Chondrocyte (in vitro differentiated cells): Measurements from ENCODE around the gene MCC. TPM values are rescaled to one million over a fixed set of nuclear protein-coding genes. Genes with fewer than 3 reads are reported as not detected.

Experiments
- DNase-seq: peaks from one replicate; pipeline ENCODE4 v3.0.0; 2021; ENCODE audit warnings: mixed read lengths, low spot score
- H3K27ac Mint-ChIP-seq: one replicate; pipeline ENCODE4 v1.8.0; 2021; ENCODE audit warnings: mild to moderate bottlenecking, moderate library complexity, mixed read lengths; ENCODE audit not compliant: unreplicated experiment
- H3K27me3 Mint-ChIP-seq: 2 replicates; pipeline ENCODE4 v1.8.0; 2021; ENCODE audit warnings: low read depth, mixed read lengths
- H3K36me3 Mint-ChIP-seq: 2 replicates; pipeline ENCODE4 v1.8.0; 2021; ENCODE audit warnings: low read depth, mixed read lengths
- H3K4me1 Mint-ChIP-seq: 2 replicates; pipeline ENCODE4 v1.8.0; 2021; ENCODE audit warnings: low read depth, mild to moderate bottlenecking, mixed read lengths
- H3K4me3 Mint-ChIP-seq: one replicate; pipeline ENCODE4 v1.8.0; 2021; ENCODE audit warnings: mild to moderate bottlenecking, moderate library complexity, mixed read lengths; ENCODE audit not compliant: unreplicated experiment
- H3K9me3 Mint-ChIP-seq: 2 replicates; pipeline ENCODE4 v1.8.0; 2021; ENCODE audit warnings: low read depth, mixed read lengths
- CTCF ChIP-seq: fragments of 200-600 bp; sonication (generic); IDR thresholded peaks from 2 replicates; pipeline ENCODE4 v1.5.0; 2021; ENCODE audit warnings: antibody characterized with exemption, mild to moderate bottlenecking, moderate library complexity
- total RNA-seq: library from RNA; stranded (reverse); gene quantifications from 3 replicates; pipeline ENCODE4 v1.2.1, GENCODE V29; 2021

MCC gene
- total RNA-seq, 1 donor from 2014 or later = 15.0 TPM

- H3K4me1 Mint-ChIP-seq = peaks cover 31% of the 10 kb centered on the region
- no peak for DNase-seq
- H3K27me3 Mint-ChIP-seq = no peaks in the 10 kb centered on the region
- no peaks in the 10 kb centered on the region for H3K9me3 Mint-ChIP-seq
- H3K27ac Mint-ChIP-seq = no peak overlapping the region
- peaks cover 2% of the 10 kb centered on the region for H3K36me3 Mint-ChIP-seq
- H3K4me3 Mint-ChIP-seq = no peak overlapping the region
- no peak for TF ChIP-seq CTCF
Measured at GRCh38 chr5:113048931-113049330, 439.3 kb downstream of the MCC start.

DNA sequence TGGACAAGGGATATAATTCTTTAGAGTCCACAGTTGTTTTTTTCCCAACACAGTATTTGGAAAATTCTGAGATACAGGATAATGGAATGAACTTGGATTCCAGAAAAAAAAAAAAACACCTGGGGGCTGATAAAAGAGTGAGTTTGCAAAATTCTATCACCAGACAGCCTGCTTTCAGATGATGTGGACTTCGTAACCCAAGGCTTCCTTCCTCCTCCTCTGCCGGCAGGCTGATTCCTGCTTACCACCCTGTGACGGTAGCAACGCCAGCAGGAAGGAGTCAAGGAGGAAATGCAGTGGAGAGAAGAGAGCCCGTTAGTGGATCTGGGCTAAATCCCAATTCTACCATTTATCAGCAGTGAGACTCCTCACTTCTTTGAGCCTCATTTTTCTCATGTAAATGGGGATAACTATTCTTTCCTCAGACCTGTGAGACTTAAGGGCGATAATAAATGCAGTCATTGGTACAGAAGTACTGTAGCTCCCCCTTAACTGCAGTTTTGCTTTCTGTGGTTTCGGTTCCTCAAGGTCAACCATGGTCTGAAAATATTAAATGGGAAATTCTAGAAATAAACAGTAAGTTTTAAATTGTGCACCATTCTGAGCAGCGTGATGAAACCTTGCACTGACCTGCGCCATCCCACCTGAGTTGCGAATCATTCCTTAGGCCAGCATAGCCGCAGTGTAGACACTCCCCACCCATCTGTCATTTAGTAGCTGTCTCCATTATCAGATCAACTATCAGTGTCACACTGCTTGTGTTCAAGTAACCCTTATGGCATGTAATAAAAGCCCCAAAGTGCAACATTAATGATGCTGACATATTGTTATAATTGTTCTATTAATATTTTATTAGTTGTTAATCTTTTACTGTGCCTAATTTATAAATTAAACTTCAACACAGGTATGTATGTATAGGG lies 440.3 kb downstream of the MCC start:
- Mint-ChIP-seq H3K4me1 (peaks cover 31% of the 10 kb centered on the region), H3K4me3 (no peak overlapping the region), H3K9me3 (no peaks in the 10 kb centered on the region), H3K27me3 (no peaks in the 10 kb centered on the region), H3K36me3 (peaks cover 2% of the 10 kb centered on the region), H3K27ac (no peak overlapping the region)
- TF ChIP-seq CTCF = no peak
- no peak for DNase-seq

DNA sequence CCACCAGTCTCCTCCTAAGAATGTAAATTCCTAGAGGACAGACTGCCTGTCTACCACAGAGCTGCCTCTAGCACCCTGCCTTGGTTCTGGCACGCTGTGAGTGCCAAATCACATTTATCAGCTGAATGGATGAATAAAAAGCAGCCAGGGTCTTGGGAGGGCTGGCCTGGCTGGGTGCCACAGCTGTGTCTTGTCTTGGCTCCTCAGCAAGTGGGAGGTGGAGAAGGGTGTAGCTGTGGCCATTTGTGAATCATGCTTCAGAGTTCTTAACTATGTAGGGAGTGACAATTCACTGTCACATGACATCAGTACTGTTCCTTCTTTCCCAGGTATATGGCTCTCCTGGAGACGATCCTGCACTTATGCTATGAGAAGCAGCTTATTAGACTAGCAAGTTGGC lies 441.0 kb downstream of the MCC start:
- TF ChIP-seq CTCF = no peak
- H3K36me3 Mint-ChIP-seq = peaks cover 2% of the 10 kb centered on the region
- no peaks in the 10 kb centered on the region for H3K9me3 Mint-ChIP-seq
- DNase-seq = no peak
- no peak overlapping the region for H3K4me3 Mint-ChIP-seq
- peak overlapping the region; percentile 14 for H3K27ac Mint-ChIP-seq
- H3K27me3 Mint-ChIP-seq = no peaks in the 10 kb centered on the region
- H3K4me1 Mint-ChIP-seq = peaks cover 31% of the 10 kb centered on the region

DNA sequence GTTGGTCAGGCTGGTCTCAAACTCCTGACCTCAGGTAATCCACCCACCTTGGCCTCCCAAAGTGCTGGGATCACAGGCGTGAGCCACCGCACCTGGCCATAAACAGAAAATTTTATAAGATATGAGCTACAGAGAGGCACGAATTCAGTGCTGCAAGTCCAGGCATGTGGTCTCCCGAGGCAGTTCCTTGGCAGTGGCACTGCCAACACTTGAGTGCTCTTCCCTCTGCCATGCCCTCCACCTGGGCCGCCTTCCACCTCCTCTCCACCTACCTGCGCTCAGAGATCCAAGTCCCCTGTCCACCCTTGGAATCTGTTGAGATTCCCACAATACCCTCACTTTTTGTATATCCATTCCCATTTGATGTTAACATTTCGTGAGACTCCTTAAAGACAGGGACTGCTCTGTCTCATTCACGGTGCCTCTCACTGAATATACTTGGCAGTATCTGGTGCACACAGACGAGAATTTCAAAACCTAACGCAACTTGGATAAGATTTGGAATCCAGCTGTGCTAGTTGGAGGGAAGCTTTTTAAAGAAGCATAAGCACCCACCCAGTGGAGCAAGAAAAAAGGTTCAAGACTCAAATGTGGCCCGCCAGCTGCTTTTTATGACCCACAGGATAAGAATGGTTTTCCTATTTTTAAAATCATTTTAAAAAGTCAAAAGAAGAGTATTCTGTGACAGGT lies 443.3 kb downstream of the MCC start:
- no peak for TF ChIP-seq CTCF
- H3K4me3 Mint-ChIP-seq = no peak overlapping the region
- peaks cover 13% of the 10 kb centered on the region for H3K4me1 Mint-ChIP-seq
- no peaks in the 10 kb centered on the region for H3K27me3 Mint-ChIP-seq
- no peak for DNase-seq
- no peaks in the 10 kb centered on the region for H3K9me3 Mint-ChIP-seq
- H3K27ac Mint-ChIP-seq = no peak overlapping the region
- H3K36me3 Mint-ChIP-seq = peaks cover 2% of the 10 kb centered on the region

- Mint-ChIP-seq H3K27ac (no peak overlapping the region), H3K9me3 (no peaks in the 10 kb centered on the region)
Measured at GRCh38 chr5:113043491-113043931, 444.7 kb downstream of the MCC start.

More at GRCh38 chr5:113043491-113043931, 444.7 kb downstream of the MCC start:
- no peak for DNase-seq
- Mint-ChIP-seq H3K36me3 (peaks cover 2% of the 10 kb centered on the region), H3K4me1 (peaks cover 13% of the 10 kb centered on the region), H3K4me3 (no peak overlapping the region), H3K27me3 (no peaks in the 10 kb centered on the region)
- peak; percentile 65 for TF ChIP-seq CTCF
